NT2/D1 (cell line): ENCODE results near the gene B4GALT1.
"Not testable (repeated sequence)": the region's sequence is repeated elsewhere in the genome, so short reads cannot be mapped to it uniquely, and the experiment has no call there.

Experiments
- DNase-seq: peaks from one replicate; pipeline ENCODE4 v3.0.0-alpha.2; 2011; ENCODE audit warnings: low read depth, low spot score
- H3K27me3 ChIP-seq: 2 replicates; pipeline ENCODE4 v1.6.0; 2011; ENCODE audit warnings: mild to moderate bottlenecking; ENCODE audit not compliant: insufficient read length, insufficient read depth
- H3K36me3 ChIP-seq: 2 replicates; pipeline ENCODE4 v1.6.1; 2011; ENCODE audit warnings: mild to moderate bottlenecking, low read length, mixed read lengths; ENCODE audit not compliant: insufficient read depth, insufficient read length
- H3K4me1 ChIP-seq: 2 replicates; pipeline ENCODE4 v1.5.1; 2011; ENCODE audit not compliant: insufficient read depth, insufficient read length
- H3K4me3 ChIP-seq: 2 replicates; pipeline ENCODE4 v1.5.1; 2011; ENCODE audit warnings: low read depth; ENCODE audit not compliant: insufficient read length
- H3K9ac ChIP-seq: 2 replicates; pipeline ENCODE4 v1.6.0; 2011; ENCODE audit warnings: low read depth; ENCODE audit not compliant: insufficient read length
- H3K9me3 ChIP-seq: 2 replicates; pipeline ENCODE4 v1.5.1; 2011; ENCODE audit warnings: mild to moderate bottlenecking, low read length; ENCODE audit not compliant: insufficient read depth
- SUZ12 ChIP-seq: IDR thresholded peaks from 2 replicates; pipeline ENCODE4 v1.6.1; 2011; ENCODE audit not compliant: insufficient read length, insufficient read depth; ENCODE audit errors: extremely low read depth
- YY1 ChIP-seq: IDR thresholded peaks from 2 replicates; pipeline ENCODE4 v1.6.1; 2011; ENCODE audit not compliant: insufficient read length, insufficient read depth
- ZNF274 ChIP-seq: IDR thresholded peaks from 2 replicates; pipeline ENCODE4 v1.6.1; 2011; ENCODE audit warnings: mild to moderate bottlenecking, low read depth, low read length

The B4GALT1 gene

GRCh38 chr9:33164138-33164809 is 2.9 kb downstream of the B4GALT1 start:
- Histone ChIP-seq H3K27me3 (peaks cover 18% of the 10 kb centered on the region), H3K9me3 (no peaks in the 10 kb centered on the region), H3K36me3 (no peaks in the 10 kb centered on the region), H3K4me3 (no peak overlapping the region), H3K4me1 (peaks cover 18% of the 10 kb centered on the region), H3K9ac (no peak overlapping the region)
- no peak for DNase-seq
- TF ChIP-seq SUZ12 (no peak), ZNF274 (no peak), YY1 (no peak)

- no peak for TF ChIP-seq YY1
- no peak for TF ChIP-seq ZNF274
- no peak for TF ChIP-seq SUZ12
- peaks cover 20% of the 10 kb centered on the region for H3K4me1 ChIP-seq
- no peak overlapping the region for H3K9ac ChIP-seq
- DNase-seq, result no peak
- peaks cover 12% of the 10 kb centered on the region for H3K27me3 ChIP-seq
- H3K36me3 ChIP-seq, result no peaks in the 10 kb centered on the region
- no peaks in the 10 kb centered on the region for H3K9me3 ChIP-seq
- no peak overlapping the region for H3K4me3 ChIP-seq
Observed at GRCh38 chr9:33163433-33164137, 3.6 kb downstream of the B4GALT1 start.

- DNase-seq, result no peak
- Histone ChIP-seq H3K9me3 (no peaks in the 10 kb centered on the region), H3K27me3 (peaks cover 4% of the 10 kb centered on the region), H3K4me3 (no peak overlapping the region), H3K4me1 (peaks cover 20% of the 10 kb centered on the region), H3K9ac (no peak overlapping the region), H3K36me3 (no peaks in the 10 kb centered on the region)
- TF ChIP-seq SUZ12, result no peak
Observed at GRCh38 chr9:33162721-33163311, 4.3 kb downstream of the B4GALT1 start.

- no peak for DNase-seq
- Histone ChIP-seq H3K9ac (peak overlapping the region; percentile 6), H3K4me1 (peaks cover 20% of the 10 kb centered on the region)
Observed at GRCh38 chr9:33161589-33162132, 5.5 kb downstream of the B4GALT1 start.

GRCh38 chr9:33161011-33161588 is 6.0 kb downstream of the B4GALT1 start:
- TF ChIP-seq YY1 (no peak), ZNF274 (no peak), SUZ12 (no peak)
- Histone ChIP-seq H3K4me3 (no peak overlapping the region), H3K36me3 (no peaks in the 10 kb centered on the region), H3K9ac (peak overlapping the region; percentile 6), H3K27me3 (no peaks in the 10 kb centered on the region), H3K9me3 (no peaks in the 10 kb centered on the region), H3K4me1 (peaks cover 20% of the 10 kb centered on the region)
- no peak for DNase-seq

More at GRCh38 chr9:33161589-33162132, 5.5 kb downstream of the B4GALT1 start:
- Histone ChIP-seq H3K27me3 (no peaks in the 10 kb centered on the region), H3K9me3 (no peaks in the 10 kb centered on the region), H3K4me3 (no peak overlapping the region), H3K36me3 (no peaks in the 10 kb centered on the region)
- TF ChIP-seq SUZ12, result no peak
- TF ChIP-seq YY1, result no peak
- no peak for TF ChIP-seq ZNF274

- H3K4me3 ChIP-seq, H3K27me3 ChIP-seq, H3K36me3 ChIP-seq, DNase-seq, H3K9me3 ChIP-seq: not testable (repeated sequence)
- H3K9ac ChIP-seq, result peak overlapping the region; percentile 44
- H3K4me1 ChIP-seq, result peaks cover 20% of the 10 kb centered on the region
Observed at GRCh38 chr9:33160446-33160845, 6.7 kb downstream of the B4GALT1 start.

GRCh38 chr9:33159777-33160127 is 7.4 kb downstream of the B4GALT1 start:
- no peak overlapping the region for H3K9ac ChIP-seq
- no peak for DNase-seq
- H3K9me3 ChIP-seq, result no peaks in the 10 kb centered on the region
- H3K36me3 ChIP-seq, result peaks cover 3% of the 10 kb centered on the region
- no peak overlapping the region for H3K4me3 ChIP-seq
- no peaks in the 10 kb centered on the region for H3K27me3 ChIP-seq
- TF ChIP-seq ZNF274, result no peak
- TF ChIP-seq YY1, result no peak
- TF ChIP-seq SUZ12, result no peak
- H3K4me1 ChIP-seq, result peaks cover 20% of the 10 kb centered on the region
